Measurements from ENCODE around the gene KCNIP4.

The KCNIP4 gene

DNA sequence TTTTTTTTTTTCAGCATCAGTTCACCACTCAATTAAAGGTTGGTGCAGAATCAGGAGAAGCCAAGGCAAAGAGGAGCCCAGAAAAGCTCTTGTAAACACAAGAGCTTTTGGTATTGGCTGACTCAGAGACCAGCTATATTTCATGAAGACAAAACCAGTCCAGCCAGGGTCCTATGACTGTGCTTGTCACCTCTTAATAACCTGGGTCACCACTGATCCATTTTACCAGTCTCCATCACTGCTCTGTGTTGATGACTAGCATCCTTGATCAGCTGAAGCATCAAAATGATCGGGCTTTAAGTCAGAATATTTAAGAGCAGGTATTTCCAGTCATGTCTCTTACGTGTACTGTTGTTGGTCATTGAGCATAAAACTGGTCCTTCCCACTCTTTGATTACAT is 1010.4 kb downstream of the KCNIP4 start:
- DNase-seq (ENCODE audit: low read depth in 1 of 2, low spot score in 1 of 2): no peak

DNA sequence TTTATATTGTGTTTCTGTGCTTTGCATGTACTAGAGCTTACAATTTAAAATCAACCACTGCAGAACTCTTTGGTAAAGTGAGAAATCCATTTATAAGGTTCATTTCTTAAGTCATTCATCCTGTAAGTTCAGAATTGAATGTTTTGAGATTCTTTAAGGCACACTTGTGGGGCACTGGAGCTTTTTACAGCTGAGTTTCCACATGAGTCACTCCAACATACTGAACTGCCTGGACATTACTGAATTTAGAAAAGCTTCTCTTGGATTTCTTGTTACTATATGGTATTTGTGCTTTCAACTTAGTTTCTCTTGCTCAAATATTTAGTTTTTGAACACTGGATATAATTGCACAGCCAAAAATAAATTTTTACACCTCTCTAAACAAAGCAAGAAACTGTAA is 1022.0 kb downstream of the KCNIP4 start:
- no peak overlapping the region for H3K27ac ChIP-seq (replicated peaks)
- no peak for TF ChIP-seq POLR2AphosphoS5 (IDR thresholded peaks at IDR 0.05; ENCODE audit: low read depth)
- no peak for TF ChIP-seq REST (IDR thresholded peaks at IDR 0.05; ENCODE audit: insufficient replicate concordance, low read depth)
- TF ChIP-seq, protein P1, sequence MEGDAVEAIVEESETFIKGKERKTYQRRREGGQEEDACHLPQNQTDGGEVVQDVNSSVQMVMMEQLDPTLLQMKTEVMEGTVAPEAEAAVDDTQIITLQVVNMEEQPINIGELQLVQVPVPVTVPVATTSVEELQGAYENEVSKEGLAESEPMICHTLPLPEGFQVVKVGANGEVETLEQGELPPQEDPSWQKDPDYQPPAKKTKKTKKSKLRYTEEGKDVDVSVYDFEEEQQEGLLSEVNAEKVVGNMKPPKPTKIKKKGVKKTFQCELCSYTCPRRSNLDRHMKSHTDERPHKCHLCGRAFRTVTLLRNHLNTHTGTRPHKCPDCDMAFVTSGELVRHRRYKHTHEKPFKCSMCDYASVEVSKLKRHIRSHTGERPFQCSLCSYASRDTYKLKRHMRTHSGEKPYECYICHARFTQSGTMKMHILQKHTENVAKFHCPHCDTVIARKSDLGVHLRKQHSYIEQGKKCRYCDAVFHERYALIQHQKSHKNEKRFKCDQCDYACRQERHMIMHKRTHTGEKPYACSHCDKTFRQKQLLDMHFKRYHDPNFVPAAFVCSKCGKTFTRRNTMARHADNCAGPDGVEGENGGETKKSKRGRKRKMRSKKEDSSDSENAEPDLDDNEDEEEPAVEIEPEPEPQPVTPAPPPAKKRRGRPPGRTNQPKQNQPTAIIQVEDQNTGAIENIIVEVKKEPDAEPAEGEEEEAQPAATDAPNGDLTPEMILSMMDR (IDR thresholded peaks at IDR 0.05; ENCODE audit: insufficient read depth, low read length): no peak
- TF ChIP-seq GABPA (IDR thresholded peaks at IDR 0.05; ENCODE audit: low read depth): no peak
- no peak for TF ChIP-seq SPI1 (IDR thresholded peaks at IDR 0.05; ENCODE audit: borderline replicate concordance, low read depth)
- no peak overlapping the region for H3K4me3 ChIP-seq (replicated peaks; ENCODE audit: insufficient read depth, low read length)
- no peaks in the 10 kb centered on the region for H3K27me3 ChIP-seq (ENCODE audit: insufficient read depth, poor library complexity, severe bottlenecking)
- no peak for DNase-seq (ENCODE audit: low read depth in 1 of 2, low spot score in 1 of 2)

More for the DNA sequence above, 1010.4 kb downstream of the KCNIP4 start:
- TF ChIP-seq POLR2AphosphoS5 (IDR thresholded peaks at IDR 0.05; ENCODE audit: low read depth): no peak
- TF ChIP-seq SPI1 (IDR thresholded peaks at IDR 0.05; ENCODE audit: borderline replicate concordance, low read depth): no peak
- TF ChIP-seq, protein P1 (IDR thresholded peaks at IDR 0.05; ENCODE audit: insufficient read depth, low read length): no peak
- no peak for TF ChIP-seq GABPA (IDR thresholded peaks at IDR 0.05; ENCODE audit: low read depth)
- TF ChIP-seq REST (IDR thresholded peaks at IDR 0.05; ENCODE audit: insufficient replicate concordance, low read depth): no peak
- Histone ChIP-seq H3K4me3 (replicated peaks; ENCODE audit: insufficient read depth, low read length) (no peak overlapping the region), H3K27me3 (ENCODE audit: insufficient read depth, poor library complexity, severe bottlenecking) (no peaks in the 10 kb centered on the region), H3K27ac (replicated peaks) (no peak overlapping the region)

GRCh38 chr4:20925176-20925575 is 1023.4 kb downstream of the KCNIP4 start:
- no peak overlapping the region for H3K27ac ChIP-seq (replicated peaks)
- TF ChIP-seq, protein P1 (IDR thresholded peaks at IDR 0.05; ENCODE audit: insufficient read depth, low read length): no peak
- TF ChIP-seq POLR2AphosphoS5 (IDR thresholded peaks at IDR 0.05; ENCODE audit: low read depth) (no peak), REST (IDR thresholded peaks at IDR 0.05; ENCODE audit: insufficient replicate concordance, low read depth) (no peak), GABPA (IDR thresholded peaks at IDR 0.05; ENCODE audit: low read depth) (no peak), SPI1 (IDR thresholded peaks at IDR 0.05; ENCODE audit: borderline replicate concordance, low read depth) (no peak)
- H3K4me3 ChIP-seq (replicated peaks; ENCODE audit: insufficient read depth, low read length): no peak overlapping the region
- DNase-seq (ENCODE audit: low read depth in 1 of 2, low spot score in 1 of 2): no peak
- H3K27me3 ChIP-seq (ENCODE audit: insufficient read depth, poor library complexity, severe bottlenecking): no peaks in the 10 kb centered on the region

All from HL-60 (cell line).